ENCODE data around the gene HIBADH.

DNA sequence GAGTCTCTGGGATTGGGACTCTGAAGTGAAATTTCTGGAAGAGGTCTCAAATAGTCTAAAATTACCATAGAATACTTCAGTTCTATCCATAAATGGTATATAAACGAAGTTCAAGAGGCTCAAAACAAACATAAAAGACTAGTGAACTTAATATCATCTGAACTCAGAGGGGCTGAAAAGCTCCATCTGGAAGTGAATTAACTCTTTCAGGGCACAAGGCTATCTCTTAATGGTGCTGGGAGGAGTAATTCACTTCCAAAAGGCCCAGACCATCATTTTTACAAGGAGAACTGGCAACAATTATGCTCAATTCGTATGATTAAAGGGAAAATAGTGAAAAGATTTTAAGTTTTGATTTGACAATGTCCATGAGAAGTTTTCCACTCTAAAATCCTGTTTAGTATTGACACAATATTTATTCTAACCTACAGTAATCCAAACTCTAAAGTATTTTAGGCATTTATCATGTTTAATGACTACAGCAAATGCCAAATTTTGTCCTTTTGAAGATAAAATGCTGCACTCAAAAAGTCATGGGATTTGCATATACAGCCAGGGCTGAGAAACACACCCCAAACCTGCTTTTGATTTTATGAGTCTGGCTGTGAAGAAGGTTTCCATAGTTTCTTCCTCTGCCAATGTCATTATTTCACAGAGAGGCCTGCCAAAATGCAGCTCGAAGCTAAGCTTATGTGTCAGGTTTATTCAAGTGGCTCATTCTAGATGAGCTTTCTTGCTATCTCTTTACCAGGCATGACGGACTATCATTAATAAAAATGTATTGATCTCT, 143.9 kb downstream of the HIBADH start:
- TF ChIP-seq ZNF384 (IDR thresholded peaks at IDR 0.05) = no peak
- no peak for TF ChIP-seq SUZ12 (IDR thresholded peaks at IDR 0.05)
- no peak for TF ChIP-seq ELF4 (IDR thresholded peaks at IDR 0.05)
- no peak for TF ChIP-seq FOXM1 (IDR thresholded peaks at IDR 0.05; ENCODE audit: borderline replicate concordance)
- TF ChIP-seq FOXA1 (IDR thresholded peaks at IDR 0.05) = no peak
